ENCODE results near the gene HDLBP. TPM values are rescaled to one million over a fixed set of nuclear protein-coding genes. Genes with fewer than 3 reads are reported as not detected.

The HDLBP gene
- polyA plus RNA-seq, 3 donors, result 50.4 to 73.1 (median 69.9) TPM

- Histone ChIP-seq H2AFZ (ENCODE audit: insufficient read depth, low read depth, low read length, poor library complexity, severe bottlenecking) (no peak overlapping the region), H3K79me2 (ENCODE audit: insufficient read depth, low read length) (peaks cover 3% of the 10 kb centered on the region), H3K9ac (ENCODE audit: insufficient read depth, low read length, poor library complexity, severe bottlenecking) (no peak overlapping the region), H3K9me3 (replicated peaks in 1 of 2; ENCODE audit: control insufficient read depth in 1 of 2, insufficient read depth in 1 of 2, low read length in 2 of 2) (no peaks in the 10 kb centered on the region), H3K4me2 (replicated peaks; ENCODE audit: extremely low read depth, low read length, poor library complexity, severe bottlenecking) (no peak overlapping the region), H4K20me1 (ENCODE audit: insufficient read depth, low read length) (peaks cover 29% of the 10 kb centered on the region), H3K27ac (ENCODE audit: low read depth in 1 of 2, low read length in 2 of 2) (no peak overlapping the region), H3K4me3 (replicated peaks in 1 of 3; ENCODE audit: low read depth in 2 of 3, low read length in 3 of 3) (no peak overlapping the region), H3K36me3 (replicated peaks in 1 of 2; ENCODE audit: control insufficient read depth in 1 of 2, insufficient read depth in 2 of 2, low read length in 2 of 2) (peaks cover 99 to 100% of the 10 kb centered on the region in 2 donors), H3K4me1 (ENCODE audit: control insufficient read depth in 1 of 2, insufficient read depth in 2 of 2, low read length in 2 of 2) (no peaks in the 10 kb centered on the region), H3K27me3 (ENCODE audit: control insufficient read depth in 2 of 2, insufficient read depth in 2 of 2, low read length in 2 of 2) (no peaks in the 10 kb centered on the region)
- H3K4me3 Mint-ChIP-seq, result no peak overlapping the region
- intact Hi-C loops (cut with micrococcal nuclease), result no loop called here
- 97% methylated on average over 14 of the region's 14 CpGs for WGBS (ENCODE audit: insufficient coverage)
- H3K4me1 Mint-ChIP-seq, result no peaks in the 10 kb centered on the region
- TF ChIP-seq CTCF (IDR thresholded peaks at IDR 0.05), result no peak
- no peak for DNase-seq
- H3K9me3 Mint-ChIP-seq, result no peaks in the 10 kb centered on the region
- H3K27ac Mint-ChIP-seq, result peak overlapping the region in 2 of 7 donors; percentile 36 to 49
- peaks cover 95 to 100% of the 10 kb centered on the region in 2 donors for H3K36me3 Mint-ChIP-seq
- H3K27me3 Mint-ChIP-seq (ENCODE audit: low read depth in 3 of 3), result no peaks in the 10 kb centered on the region
Measured at GRCh38 chr2:241252778-241253475, 62.5 kb downstream of the HDLBP start.

- H3K4me1 Mint-ChIP-seq, result no peaks in the 10 kb centered on the region
- TF ChIP-seq CTCF (IDR thresholded peaks at IDR 0.05), result no peak
- no peak overlapping the region for H3K9ac ChIP-seq (ENCODE audit: insufficient read depth, low read length, poor library complexity, severe bottlenecking)
- no peak overlapping the region for H3K27ac ChIP-seq (ENCODE audit: low read depth in 1 of 2, low read length in 2 of 2)
- H4K20me1 ChIP-seq (ENCODE audit: insufficient read depth, low read length), result peaks cover 26% of the 10 kb centered on the region
- no peaks in the 10 kb centered on the region for H3K9me3 Mint-ChIP-seq
- no peak overlapping the region for H3K4me3 Mint-ChIP-seq
- H3K9me3 ChIP-seq (replicated peaks in 1 of 2; ENCODE audit: control insufficient read depth in 1 of 2, insufficient read depth in 1 of 2, low read length in 2 of 2), result no peaks in the 10 kb centered on the region
- no peaks in the 10 kb centered on the region for H3K27me3 Mint-ChIP-seq (ENCODE audit: low read depth in 3 of 3)
- no peak overlapping the region for H2AFZ ChIP-seq (ENCODE audit: insufficient read depth, low read depth, low read length, poor library complexity, severe bottlenecking)
- no peaks in the 10 kb centered on the region for H3K4me1 ChIP-seq (ENCODE audit: control insufficient read depth in 1 of 2, insufficient read depth in 2 of 2, low read length in 2 of 2)
- no peak overlapping the region for H3K4me3 ChIP-seq (replicated peaks in 1 of 3; ENCODE audit: low read depth in 2 of 3, low read length in 3 of 3)
- 100% methylated on average over 12 of the region's 14 CpGs for WGBS (ENCODE audit: insufficient coverage)
- peaks cover 97 to 100% of the 10 kb centered on the region in 2 donors for H3K36me3 ChIP-seq (replicated peaks in 1 of 2; ENCODE audit: control insufficient read depth in 1 of 2, insufficient read depth in 2 of 2, low read length in 2 of 2)
- peak overlapping the region in 1 of 7 donors; percentile 61 for H3K27ac Mint-ChIP-seq
- intact Hi-C loops (cut with micrococcal nuclease), result no loop called here
- peaks cover 3% of the 10 kb centered on the region for H3K79me2 ChIP-seq (ENCODE audit: insufficient read depth, low read length)
- H3K4me2 ChIP-seq (replicated peaks; ENCODE audit: extremely low read depth, low read length, poor library complexity, severe bottlenecking), result no peak overlapping the region
- H3K36me3 Mint-ChIP-seq, result peaks cover 92 to 100% of the 10 kb centered on the region in 2 donors
- H3K27me3 ChIP-seq (ENCODE audit: control insufficient read depth in 2 of 2, insufficient read depth in 2 of 2, low read length in 2 of 2), result no peaks in the 10 kb centered on the region
- no peak for DNase-seq
Measured at GRCh38 chr2:241249654-241250053, 65.8 kb downstream of the HDLBP start.
